Common myeloid progenitor, CD34-positive (primary cell): ENCODE data around the gene C2orf81.

ENCODE experiments used
- CTCF ChIA-PET: fragments of 350-600 bp; sonication (Branson Sonifier 250); formaldehyde crosslinking; loops from one replicate; lab custom pipeline; 2021; ENCODE audit warnings: antibody characterized with exemption; lab: Charles Lee
- POLR2A ChIA-PET: fragments of 350-600 bp; sonication (Branson Sonifier 250); formaldehyde crosslinking; loops from one replicate; lab custom pipeline; 2021; ENCODE audit warnings: antibody characterized with exemption; lab: Charles Lee
- DNase-seq, 3 donors: peaks; one replicate each; pipeline versions ENCODE4 v3.0.0 to v3.0.0-alpha.2; 2013
- H3K27ac ChIP-seq, 2 experiments: 1 replicate in 1 of 2; 2 replicates in 1 of 2; pipeline ENCODE4 v1.7.0; 2013; ENCODE audit warnings: inconsistent platforms in 2 of 2, low read length in 2 of 2, mild to moderate bottlenecking in 2 of 2, low read depth in 1 of 2, moderate library complexity in 1 of 2; ENCODE audit not compliant: severe bottlenecking in 2 of 2, insufficient read depth in 1 of 2, poor library complexity in 1 of 2
- H3K27me3 ChIP-seq, 5 experiments: replicated peaks in 2 of 5; 1 replicate in 3 of 5; 2 replicates in 2 of 5; pipeline versions ENCODE4 v1.6.1 to v1.7.0; 2013; ENCODE audit warnings: low read length in 4 of 5, mild to moderate bottlenecking in 2 of 5, moderate library complexity in 2 of 5, inconsistent platforms in 1 of 5; ENCODE audit not compliant: insufficient read depth in 5 of 5, control insufficient read depth in 4 of 5
- H3K36me3 ChIP-seq, 4 experiments: 1 replicate in 2 of 4; 2 replicates in 2 of 4; pipeline versions ENCODE4 v1.6.1 to v1.7.0; 2013; ENCODE audit warnings: low read length in 3 of 4, control low read depth in 1 of 4, mild to moderate bottlenecking in 1 of 4; ENCODE audit not compliant: control insufficient read depth in 4 of 4, insufficient read depth in 4 of 4
- H3K4me1 ChIP-seq, 4 experiments: 1 replicate in 3 of 4; 2 replicates in 1 of 4; pipeline versions ENCODE4 v1.6.1 to v1.7.1; 2013; ENCODE audit warnings: low read length in 3 of 4, mild to moderate bottlenecking in 3 of 4, control low read depth in 1 of 4, inconsistent platforms in 1 of 4, moderate library complexity in 1 of 4; ENCODE audit not compliant: control insufficient read depth in 4 of 4, insufficient read depth in 4 of 4; ENCODE audit errors: control extremely low read depth in 1 of 4
- H3K4me3 ChIP-seq, 7 experiments: 1 replicate in 4 of 7; 2 replicates in 3 of 7; pipeline versions ENCODE4 v1.5.1 to v1.7.0; 2013; ENCODE audit warnings: mild to moderate bottlenecking in 7 of 7, low read length in 6 of 7, moderate library complexity in 6 of 7, inconsistent platforms in 2 of 7, low read depth in 2 of 7, control low read depth in 1 of 7; ENCODE audit not compliant: insufficient read depth in 4 of 7, control insufficient read depth in 1 of 7; ENCODE audit errors: extremely low read depth in 1 of 7
- H3K9me3 ChIP-seq, 5 experiments: 1 replicate in 4 of 5; 2 replicates in 1 of 5; pipeline versions ENCODE4 v1.6.1 to v1.7.1; 2013; ENCODE audit warnings: low read length in 4 of 5, mild to moderate bottlenecking in 2 of 5, inconsistent platforms in 1 of 5, low read depth in 1 of 5, moderate library complexity in 1 of 5; ENCODE audit not compliant: control insufficient read depth in 4 of 5, insufficient read depth in 2 of 5; ENCODE audit errors: control extremely low read depth in 1 of 5
- WGBS: methylation state at CpG from one replicate; pipeline ENCODE4 v1.1.5; 2013; ENCODE audit not compliant: insufficient coverage; 5-methylcytosine and 5-hydroxymethylcytosine counted together

The C2orf81 gene

DNA sequence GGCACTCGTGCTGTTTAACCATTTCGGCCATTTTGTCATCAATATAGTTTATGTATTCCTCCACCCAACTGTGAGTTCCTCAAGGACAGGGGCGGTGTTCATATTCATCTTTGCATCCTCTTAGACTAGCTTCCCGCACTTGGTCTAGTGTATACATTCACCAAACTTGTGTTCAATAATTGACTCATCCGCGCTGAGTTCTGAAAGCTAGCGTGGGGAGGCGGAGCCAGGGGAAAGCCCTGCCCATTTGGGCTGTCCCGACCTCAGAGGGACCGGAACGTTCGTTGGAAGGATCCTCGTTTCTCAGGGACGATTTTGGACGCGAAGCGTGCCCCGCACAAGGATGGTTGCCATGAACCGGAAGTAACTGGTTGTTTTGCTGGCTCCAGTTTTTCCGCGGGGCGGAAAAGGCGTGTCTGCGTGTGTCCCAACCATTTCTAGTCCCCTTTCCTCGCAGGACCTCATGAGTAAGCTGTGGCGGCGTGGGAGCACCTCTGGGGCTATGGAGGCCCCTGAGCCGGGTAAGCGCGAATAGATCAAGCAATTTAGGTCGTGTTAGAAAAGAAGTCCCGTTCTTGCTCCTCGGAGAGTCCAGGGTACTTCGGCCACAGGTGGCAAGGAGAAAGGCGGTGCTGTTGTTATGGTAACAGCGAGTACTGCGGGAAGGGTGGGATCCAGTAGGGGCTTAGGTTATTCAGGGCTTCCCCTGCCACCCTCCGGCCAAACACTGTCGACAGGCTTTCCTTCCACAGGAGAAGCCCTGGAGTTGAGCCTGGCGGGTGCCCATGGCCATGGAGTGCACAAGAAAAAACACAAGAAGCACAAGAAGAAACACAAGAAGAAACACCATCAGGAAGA, 33.5 kb upstream of the C2orf81 start, which contains the start of gene INO80B:
Gene INO80B, plus strand, starts transcription at position 434 of the 858 bp plus-strand sequence. Its CDS starts 30 bp downstream, at position 464.
- peak; percentile 99 for DNase-seq
- Histone ChIP-seq H3K36me3 (peaks cover 0 to 3% (median 0%) of the 10 kb centered on the region in 4 experiments), H3K9me3 (no peaks in the 10 kb centered on the region), H3K27me3 (no peaks in the 10 kb centered on the region), H3K4me3 (peak within 1 kb of the TSS; percentile 72 to 97 (median 83)), H3K4me1 (peaks cover 6 to 57% (median 42%) of the 10 kb centered on the region in 4 experiments), H3K27ac (peak within 1 kb of the TSS; percentile 70 to 83)
- WGBS: 0% methylated on average over 34 of the region's 40 CpGs
- ChIA-PET CTCF (interaction anchor here (0.7 to 8.2 kb wide), 14 partner anchors 10 to 130 kb away, joined by 3 to 59 read pairs (median 4); partner anchors contain the start of genes CCDC142, MOGS, MRPL53 and TTC31), POLR2A (interaction anchor here (0.6 to 1.6 kb wide), 6 partner anchors 10 to 74 kb away, joined by 3 to 6 read pairs (median 4); partner anchors contain the start of gene MRPL53)

DNA sequence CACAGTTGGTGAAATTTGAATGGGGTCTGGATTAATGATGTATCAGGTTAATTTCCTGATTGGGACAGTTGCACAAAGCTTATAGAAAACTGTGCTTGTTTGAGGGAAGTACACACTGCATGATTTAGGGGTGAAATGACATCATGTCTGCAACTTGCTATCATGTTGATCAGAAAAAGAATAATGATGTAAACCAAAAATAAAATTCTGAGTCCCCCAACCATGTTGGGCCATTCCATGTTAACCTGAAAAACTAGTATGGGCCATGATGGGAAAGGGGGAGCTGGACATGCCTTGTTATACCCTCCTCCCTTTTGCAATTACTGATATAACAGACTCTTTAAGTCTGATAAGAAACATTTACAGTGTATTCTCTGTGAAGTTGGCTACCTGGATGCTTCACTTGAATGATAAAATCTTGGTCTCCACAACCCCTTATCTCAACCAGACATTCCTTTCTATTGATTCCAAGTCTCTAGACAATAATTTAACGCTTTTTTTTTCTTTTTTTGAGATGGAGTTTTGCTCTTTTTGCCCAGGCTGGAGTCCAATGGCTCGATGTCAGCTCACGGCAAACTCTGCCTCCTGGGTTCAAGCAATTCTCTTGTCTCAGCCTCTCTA, 29.3 kb upstream of the C2orf81 start:
- 100% methylated on average over 2 of the region's 3 CpGs for WGBS
- ChIA-PET CTCF (no interaction called here), POLR2A (no interaction called here)
- H3K4me1 ChIP-seq: peaks cover 0 to 22% (median 18%) of the 10 kb centered on the region in 4 experiments
- DNase-seq: no peak
- H3K9me3 ChIP-seq: no peaks in the 10 kb centered on the region
- no peak overlapping the region for H3K27ac ChIP-seq
- H3K27me3 ChIP-seq: no peaks in the 10 kb centered on the region
- H3K36me3 ChIP-seq: no peaks in the 10 kb centered on the region
- no peak overlapping the region for H3K4me3 ChIP-seq

DNA sequence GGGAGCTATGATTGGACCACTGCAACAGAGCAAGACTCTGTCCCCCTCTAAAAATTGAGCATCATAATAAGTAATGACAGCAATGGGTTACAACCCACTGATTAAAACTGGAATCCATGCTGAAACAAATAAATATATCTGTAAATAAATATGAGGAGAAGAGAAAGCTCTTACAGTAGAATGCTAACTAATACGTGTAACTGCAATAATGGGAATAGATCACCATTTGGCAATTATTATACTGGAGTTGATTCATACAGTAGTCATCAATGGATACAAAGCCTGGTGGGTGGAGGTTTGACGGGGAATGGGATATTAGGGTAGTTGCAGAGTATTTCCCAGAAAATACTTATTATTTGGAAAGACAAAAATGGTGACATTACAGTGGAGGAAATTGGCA, 27.4 kb upstream of the C2orf81 start:
- no peak for DNase-seq
- Histone ChIP-seq H3K9me3 (no peaks in the 10 kb centered on the region), H3K4me1 (peaks cover 4 to 19% (median 15%) of the 10 kb centered on the region in 4 experiments), H3K27ac (no peak overlapping the region), H3K27me3 (peaks cover 0 to 3% (median 0%) of the 10 kb centered on the region in 5 experiments), H3K4me3 (no peak overlapping the region), H3K36me3 (no peaks in the 10 kb centered on the region)
- ChIA-PET POLR2A (no interaction called here), CTCF (interaction anchor here (0.6 to 1.4 kb wide), 2 partner anchors 199 to 324 kb away, joined by 4 read pairs; no protein-coding TSS in a partner anchor)
- 100% methylated on average over 2 of the region's 2 CpGs for WGBS

DNA sequence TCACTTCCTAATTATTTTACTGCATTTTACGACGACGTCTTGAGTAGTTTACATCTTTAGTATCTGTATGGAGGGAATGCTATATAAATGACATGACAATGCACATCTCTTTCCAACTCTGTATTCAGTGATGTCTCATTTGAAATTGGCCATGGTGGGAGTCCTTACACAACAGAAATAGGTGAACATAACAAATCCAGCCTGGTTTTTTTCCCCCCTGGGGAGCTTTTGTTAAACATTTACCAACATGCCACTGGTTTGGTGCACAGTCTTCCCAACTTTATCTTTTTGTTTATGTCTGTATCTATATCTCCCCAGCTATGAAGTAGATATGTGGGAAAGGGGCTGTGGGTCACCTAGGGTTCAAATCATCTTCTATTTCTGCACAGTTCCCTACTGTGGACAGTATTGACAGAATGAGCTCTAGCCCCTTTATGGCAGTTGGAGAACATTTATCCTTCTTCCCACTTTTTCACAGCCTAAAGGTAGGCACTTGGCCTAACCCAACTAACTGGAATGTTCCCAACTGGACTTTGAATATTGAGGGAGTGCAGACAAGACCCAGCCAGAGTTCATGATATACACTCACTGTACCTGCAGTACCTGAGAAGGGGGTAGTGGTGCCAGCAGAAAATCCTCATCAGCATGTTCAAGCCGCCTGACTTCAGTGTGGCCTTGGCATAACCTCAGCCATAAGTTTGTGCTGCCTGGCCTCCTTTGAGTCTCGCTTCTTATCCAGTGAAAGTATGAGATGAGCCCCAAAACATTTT, 26.0 kb upstream of the C2orf81 start:
- 100% methylated on average over 2 of the region's 5 CpGs for WGBS
- H3K27me3 ChIP-seq: peaks cover 0 to 9% (median 2%) of the 10 kb centered on the region in 5 experiments

DNA sequence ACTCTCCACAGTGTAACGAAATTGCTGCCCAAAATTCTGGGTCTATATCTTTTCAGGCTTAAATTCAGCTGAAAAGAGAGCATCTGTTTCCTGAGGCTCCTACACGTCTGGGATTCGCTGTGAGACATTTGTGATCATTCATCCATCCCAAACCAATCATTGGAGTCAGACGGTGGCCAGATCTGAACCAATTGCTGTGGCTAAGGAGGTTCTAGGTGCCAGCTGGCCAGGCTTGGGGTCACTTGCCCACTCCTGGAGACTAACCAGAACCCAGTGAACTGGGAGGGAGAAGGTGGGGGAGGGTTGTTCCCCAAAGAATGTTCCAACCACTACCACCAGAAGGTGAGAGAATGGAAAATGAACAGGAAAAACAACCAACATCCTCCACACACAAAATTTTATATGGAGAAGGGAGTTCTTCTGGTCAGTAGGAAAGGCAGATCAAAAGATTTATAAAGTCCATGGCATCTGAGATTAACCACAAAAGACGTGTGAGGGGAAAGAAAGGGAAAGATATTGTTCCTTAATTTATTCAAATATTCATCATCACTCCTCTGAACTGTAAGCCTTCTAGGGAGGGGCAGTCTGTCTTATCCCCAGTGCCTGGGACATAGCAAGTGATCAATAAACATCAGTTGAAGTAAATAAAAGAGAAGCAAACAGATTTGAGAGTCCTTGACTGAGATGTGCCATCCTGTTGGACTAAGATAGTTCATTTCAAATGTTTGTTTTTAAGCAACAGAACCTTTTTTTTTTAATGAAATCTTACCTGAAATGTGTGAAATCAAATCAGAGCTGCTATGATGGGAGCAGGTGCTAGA, 23.3 kb upstream of the C2orf81 start:
- H3K27me3 ChIP-seq: peaks cover 0 to 27% (median 10%) of the 10 kb centered on the region in 5 experiments
- WGBS: 67% methylated on average over 1 of the region's 5 CpGs
- no peak for DNase-seq
- H3K27ac ChIP-seq: no peak overlapping the region
- H3K4me1 ChIP-seq: peaks cover 4 to 30% (median 24%) of the 10 kb centered on the region in 4 experiments
- CTCF ChIA-PET: interaction anchor here (0.7 to 1.6 kb wide), 6 partner anchors 7 to 36 kb away, joined by 3 to 4 read pairs (median 3); partner anchors contain the start of genes C2orf81 and WBP1
- POLR2A ChIA-PET: interaction anchor here (1.6 kb wide), 1 partner anchor 10 kb away, joined by 6 read pairs; the partner anchor contains the start of gene INO80B
- H3K9me3 ChIP-seq: no peaks in the 10 kb centered on the region
- H3K4me3 ChIP-seq: no peak overlapping the region
- H3K36me3 ChIP-seq: no peaks in the 10 kb centered on the region

More for the DNA sequence above, 26.0 kb upstream of the C2orf81 start:
- H3K9me3 ChIP-seq: no peaks in the 10 kb centered on the region
- H3K4me1 ChIP-seq: peaks cover 4 to 14% (median 9%) of the 10 kb centered on the region in 4 experiments
- H3K4me3 ChIP-seq: no peak overlapping the region
- no peaks in the 10 kb centered on the region for H3K36me3 ChIP-seq
- ChIA-PET POLR2A (no interaction called here), CTCF (interaction anchor here (0.8 to 1.1 kb wide), 2 partner anchors 11 to 22 kb away, joined by 3 read pairs; partner anchors contain the start of gene WBP1)
- DNase-seq: no peak
- no peak overlapping the region for H3K27ac ChIP-seq
